ENCODE measurements around the gene GRM1.

The GRM1 gene

DNA sequence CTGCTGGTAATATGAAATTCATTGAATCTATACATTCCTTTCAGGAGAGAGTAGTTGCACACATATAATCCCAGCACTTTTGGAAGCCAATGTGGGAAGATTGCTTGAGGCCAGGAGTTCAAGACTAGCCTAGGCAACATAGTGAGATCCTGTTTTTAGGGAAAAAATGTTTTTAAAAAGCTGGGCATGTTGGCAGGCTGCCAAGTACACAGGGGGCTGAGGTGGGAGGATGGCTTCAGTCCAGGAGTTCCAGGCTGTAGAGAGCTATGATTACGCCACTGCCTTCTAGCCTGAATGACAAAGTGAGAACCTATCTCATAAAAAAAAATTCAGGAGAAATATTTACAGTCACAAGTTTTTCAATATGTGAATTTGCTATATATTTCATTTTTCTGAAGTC is 71.9 kb downstream of the GRM1 start:
- DNase-seq: no peak

DNA sequence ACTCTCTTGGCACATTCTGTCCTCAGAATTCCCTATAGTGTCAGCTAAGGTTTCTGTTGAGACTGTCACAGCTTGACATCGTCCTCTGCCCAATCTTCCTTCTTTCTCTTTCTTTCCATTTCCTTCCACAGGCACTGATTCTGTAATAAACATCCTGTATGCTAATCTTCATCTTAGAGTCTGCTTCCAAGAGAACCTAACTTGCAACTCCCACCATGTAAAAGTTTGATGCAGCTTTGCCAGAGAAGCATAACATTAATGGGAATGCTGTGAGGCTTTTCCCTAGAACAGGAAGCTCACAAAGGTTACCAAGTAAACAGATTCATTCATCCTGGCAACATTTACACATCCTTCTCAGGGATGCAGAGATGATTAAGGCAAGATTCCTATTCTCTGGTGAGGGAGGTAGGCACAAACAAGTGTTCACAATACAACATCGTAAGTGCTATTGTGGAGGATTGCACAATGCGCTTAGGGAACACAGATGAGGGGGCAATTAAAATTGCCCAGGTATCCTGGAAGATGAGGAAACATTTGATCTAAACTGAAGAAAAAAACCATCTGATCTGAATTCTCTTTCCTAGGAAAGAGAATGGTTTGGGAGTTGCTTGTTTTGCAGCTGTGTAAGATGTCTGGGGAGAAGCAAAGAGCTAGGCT is 74.7 kb downstream of the GRM1 start:
- DNase-seq: no peak

DNA sequence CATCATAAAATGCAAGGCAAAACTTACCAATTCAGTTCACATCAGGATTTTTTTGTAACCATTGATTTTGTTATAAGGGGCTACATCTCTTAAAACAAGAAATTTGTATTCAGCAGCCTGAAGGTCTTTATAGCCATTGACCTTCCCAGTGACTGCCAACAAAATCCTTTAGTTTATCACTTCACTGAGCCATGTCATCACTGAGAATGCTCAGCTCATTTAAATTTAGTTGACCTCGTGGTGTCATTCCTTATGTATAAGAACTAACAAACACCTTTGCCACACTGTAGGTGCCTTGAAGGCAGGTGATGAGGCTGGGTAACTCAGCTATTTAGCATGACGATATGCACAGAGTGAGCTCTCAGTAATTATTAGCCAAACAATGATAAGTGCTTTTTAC is 77.7 kb downstream of the GRM1 start:
- DNase-seq: no peak

DNA sequence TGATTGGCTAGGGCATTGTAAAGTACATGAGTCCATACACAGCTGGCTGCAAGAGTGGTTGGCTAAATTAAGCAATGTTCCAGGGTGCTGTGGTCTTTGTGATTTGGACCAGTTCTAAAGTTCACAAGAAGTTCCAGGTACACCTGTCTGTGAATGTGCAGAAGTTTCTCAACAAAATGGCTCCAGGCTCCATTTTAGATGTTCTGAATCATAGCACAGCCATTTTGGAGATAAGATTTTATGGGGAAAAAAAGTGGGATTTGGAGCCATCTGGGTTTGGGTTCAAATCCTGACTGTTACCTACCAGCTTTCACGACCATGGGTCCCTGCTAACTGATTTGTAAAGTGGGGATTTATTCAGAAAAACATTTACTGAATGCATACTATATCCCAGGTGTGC is 82.1 kb downstream of the GRM1 start:
- no peak for DNase-seq

DNA sequence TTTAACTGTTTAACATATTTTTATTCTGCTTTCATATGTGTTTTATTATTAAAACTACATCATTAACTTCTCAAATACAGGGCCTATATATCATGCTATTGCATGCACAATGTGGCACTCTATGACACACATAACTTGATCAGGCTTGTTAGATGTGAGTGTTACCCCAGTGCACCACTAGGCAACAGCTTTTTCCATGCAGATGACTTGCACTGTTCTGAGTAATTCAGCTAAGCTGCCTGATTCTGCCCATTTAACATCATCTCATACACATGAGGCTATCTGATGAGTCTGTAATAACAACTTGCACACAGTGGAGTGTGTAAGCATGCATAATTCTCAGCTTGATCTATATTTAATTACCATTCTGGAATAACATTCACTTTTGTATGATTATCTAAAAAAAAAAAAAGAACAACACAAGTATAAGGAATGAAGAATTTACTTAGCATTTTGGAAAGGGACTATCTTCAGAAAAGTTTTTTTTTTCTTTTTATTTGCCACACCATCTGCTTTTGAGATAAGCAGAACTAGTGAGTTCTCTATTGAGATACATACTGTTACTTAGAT is 83.1 kb downstream of the GRM1 start:
- no peak for DNase-seq

DNA sequence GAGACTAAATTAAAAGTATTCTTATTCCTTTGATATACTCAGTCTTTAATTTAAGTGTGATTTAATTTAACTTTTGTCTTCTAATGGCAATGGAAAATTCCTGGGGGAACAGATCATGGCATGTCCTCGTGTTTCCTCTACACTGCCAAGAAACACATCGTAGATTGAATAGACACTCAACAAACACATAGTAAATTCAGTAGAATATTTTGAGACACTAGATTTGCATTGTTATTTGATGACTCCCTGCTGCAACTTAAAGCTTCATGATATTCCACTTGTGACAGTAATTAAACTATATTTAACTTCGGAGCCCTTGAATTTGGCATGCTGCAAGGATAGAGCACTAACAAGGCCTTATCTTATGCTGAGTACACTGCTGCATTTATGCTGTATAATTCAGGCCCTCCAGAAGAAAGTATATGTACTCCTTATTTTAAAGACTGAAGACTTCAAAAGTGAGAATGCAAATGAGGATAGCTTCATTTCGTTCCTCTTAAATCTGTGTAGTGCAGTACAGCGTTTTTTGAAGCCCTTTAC is 84.3 kb downstream of the GRM1 start:
- no peak for DNase-seq

DNA sequence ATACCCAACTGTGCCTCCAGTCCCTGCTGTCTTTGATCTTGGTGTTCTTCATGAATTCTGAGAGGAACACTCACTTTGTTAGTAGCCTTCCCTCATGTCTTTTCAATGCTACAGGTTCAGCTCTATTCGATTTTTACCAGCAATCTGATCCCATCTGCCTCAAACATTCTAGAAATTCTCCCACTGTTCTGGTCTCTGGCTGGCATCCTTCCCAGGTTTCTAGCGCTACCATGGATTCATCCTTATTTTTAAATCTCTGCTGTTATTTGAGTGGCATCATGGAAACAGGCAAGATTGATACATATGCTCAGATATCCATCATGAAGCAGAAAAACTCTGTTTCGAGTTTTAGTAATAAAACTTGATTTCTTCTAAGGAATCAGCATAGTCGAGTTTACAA is 94.8 kb downstream of the GRM1 start:
- no peak for DNase-seq

DNA sequence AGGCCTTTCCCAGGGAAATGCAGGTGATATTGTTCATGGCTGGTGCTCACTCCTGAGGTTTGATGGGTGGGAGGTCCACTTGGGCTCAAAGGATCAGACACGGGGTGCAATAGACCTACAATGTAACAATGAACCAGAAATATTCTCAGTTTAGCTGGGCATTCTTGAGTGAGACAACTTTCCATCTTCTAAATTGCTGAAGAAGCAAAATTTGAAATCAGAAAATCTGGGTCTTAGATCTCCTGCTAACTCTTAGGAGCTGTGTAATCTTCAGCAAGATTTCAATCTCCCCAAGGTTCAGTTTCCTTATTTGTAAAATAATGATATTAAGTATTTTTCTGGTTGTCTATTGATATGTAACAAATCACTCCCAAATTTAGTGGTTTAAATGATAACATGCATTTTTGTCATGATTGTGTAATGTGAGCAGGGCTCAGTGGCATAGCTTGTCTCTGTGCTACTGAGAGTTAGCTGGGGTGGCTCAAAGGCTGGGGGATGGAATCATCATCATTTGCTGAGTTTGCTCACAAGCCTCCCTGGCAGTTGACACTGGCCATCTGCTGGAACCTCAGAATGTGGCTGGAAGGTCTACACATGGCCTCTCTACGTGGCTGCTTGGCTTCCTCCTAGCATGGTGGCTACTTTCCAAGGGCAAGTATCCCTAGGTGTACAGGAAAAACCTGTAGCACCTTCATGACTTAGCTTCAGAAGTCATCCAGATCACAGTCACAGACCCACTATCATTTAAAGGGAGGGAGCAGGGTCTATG is 98.8 kb downstream of the GRM1 start:
- DNase-seq: no peak

DNA sequence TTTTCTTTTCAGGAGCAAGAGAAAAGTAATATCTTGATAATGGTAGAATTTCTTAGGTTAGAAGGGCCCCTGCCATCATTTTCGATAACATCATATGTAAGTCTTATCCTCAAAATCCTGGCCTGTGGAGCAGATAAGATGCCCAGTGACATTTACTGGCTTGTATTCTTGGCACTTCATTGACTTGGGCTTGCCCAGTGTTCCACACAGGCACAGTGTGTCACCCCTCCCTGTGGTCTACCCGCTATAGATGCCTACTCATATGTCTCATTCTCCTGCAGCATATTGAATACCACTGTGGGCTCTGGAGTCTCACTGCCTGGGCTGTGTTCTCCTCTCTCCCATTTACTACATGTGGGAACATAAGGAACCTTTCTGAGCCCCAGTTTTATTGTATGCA is 105.0 kb downstream of the GRM1 start:
- no peak for DNase-seq

DNA sequence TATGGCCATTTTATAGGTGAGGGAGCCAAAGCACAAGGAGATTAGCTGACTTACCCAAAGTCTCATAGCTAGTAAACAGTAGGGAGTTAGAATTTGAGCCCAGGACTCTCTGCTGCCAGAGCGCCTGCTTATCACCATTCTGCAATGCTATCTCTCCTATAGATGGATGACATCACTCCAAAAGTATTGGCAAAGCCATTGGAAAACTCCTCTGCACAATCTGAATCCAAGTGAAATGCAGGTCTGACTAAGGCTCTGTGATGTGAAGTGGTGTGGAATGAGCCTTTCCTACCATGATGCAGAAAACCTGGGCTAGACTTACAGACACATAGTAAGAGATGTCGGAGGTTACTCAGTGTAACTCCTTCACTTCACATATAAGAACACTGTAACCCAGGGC is 106.3 kb downstream of the GRM1 start:
- no peak for DNase-seq

DNA sequence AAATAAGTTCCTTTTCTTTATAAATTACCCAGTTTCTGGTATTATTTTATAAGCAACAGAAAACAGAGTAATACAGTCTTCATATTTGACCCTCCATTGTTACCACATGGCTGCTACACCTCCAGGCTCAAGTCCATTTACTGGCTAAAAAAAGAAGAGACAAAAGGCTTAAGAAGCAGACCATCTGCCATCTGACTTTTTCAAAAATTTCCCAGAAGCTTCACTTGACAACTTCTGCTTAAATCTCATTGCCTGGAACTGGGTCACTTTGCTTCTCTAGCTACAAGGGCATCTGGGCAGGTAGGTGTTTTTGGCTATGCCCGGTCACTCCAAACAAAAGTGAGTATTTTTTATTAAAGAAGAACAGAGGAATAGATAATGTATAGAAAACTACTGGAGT is 118.0 kb downstream of the GRM1 start:
- no peak for DNase-seq

DNA sequence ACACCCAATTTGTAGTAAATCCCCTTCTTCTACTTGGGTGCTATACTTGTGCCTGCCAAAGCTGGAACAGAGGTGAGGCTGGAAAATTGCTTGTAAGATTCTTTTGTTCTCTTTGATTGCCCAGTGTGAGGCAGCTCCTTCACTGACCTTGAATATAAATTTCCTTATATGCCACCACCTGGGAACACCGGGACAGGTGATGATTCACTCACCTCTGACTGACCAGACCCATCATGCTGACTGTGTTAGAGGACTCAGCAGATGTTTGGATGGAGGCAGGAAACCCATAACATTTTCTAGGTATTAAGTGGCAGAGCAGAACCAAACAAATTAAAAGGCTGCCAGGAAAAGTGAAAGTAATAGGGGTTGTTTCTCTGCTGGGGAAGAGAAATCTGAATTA is 120.9 kb downstream of the GRM1 start:
- DNase-seq: no peak

DNA sequence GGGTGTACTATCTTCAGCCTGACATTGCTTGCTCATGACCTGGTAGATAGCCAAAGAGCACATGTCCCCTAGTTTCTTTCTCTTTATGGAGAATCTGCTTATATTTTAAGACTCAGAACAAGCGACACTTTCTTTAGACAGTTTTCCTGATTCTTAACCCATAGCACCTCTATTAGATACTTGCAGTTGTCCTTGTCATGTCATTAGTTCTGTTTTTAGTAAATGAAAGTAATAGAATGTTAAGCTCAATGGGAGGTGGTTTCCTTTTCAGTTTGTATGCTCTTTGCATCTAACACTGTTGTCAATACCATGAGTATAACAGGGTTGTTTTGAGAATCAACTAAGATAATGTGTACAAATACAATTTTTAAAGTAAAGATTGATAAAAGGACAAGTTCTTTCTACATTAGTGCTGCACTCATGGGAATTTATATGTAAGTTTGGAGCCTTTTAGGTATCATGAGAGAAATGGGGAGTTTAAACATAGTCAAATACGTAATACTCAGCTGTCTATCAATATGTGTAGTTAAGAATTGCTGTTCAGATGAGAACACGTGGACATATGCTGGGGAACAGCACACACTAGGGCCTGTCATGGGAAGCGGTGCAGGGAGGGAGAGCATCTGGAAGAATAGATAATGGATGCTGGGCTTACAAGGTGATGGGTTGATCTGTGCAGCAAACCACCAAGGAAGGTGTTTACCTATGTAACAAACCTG is 124.3 kb downstream of the GRM1 start:
- no peak for DNase-seq

DNA sequence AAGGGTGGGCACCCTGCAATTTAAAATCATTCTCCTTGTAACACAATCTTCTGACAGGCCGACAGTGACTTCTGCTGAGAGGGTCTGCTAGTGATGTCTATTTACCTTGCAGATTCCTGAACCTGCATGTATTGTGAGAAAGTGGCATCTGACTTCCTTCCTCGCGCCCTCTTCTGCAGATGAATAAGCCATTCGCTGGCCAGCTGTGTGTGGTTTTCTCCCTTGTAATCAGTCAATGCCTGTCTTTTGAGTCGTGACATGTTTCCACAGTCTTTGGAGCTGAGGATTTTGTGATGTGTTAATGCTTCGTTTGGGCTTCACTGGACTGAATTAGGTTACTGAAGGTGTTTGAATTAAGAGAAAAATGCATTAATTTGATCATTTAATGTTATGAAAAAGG is 125.3 kb downstream of the GRM1 start:
- no peak for DNase-seq

DNA sequence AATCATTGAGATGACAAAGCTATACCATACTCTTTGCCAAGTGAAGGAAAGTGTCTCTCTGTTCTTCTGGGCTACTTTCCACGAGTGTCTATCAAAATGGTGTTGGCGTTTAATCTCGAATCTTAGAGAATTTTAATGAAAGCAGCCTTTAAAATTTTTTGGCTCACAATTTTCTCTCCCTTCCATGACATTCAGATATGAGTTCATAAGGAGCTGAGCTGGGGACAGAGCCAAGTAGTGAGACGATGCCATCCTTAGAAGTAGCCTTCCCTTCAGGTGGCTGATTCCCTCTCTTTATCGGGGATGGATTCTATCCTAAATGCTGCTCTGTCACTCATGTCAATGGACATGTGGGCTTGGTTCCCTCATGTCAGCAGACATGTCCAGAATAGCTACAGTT is 132.8 kb downstream of the GRM1 start:
- DNase-seq: no peak

DNA sequence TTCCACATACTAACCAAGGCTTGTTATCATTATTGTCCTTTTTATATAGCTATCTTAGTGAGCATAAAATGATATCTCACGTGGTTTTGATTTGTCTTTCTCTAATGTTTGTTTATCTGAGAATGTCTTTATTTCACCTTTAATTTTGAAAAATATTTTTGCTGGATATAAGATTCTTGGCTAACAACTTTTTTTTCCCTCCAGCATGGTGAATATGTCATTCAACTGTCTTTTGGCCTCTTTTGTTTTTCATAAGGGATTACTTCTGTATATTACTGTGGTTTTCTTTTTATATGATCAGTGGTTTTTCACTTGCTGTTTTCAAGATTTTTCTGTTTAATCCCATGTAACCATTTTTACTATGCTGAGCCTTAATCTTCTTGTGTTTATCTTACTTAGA is 141.0 kb downstream of the GRM1 start:
- DNase-seq: no peak

DNA sequence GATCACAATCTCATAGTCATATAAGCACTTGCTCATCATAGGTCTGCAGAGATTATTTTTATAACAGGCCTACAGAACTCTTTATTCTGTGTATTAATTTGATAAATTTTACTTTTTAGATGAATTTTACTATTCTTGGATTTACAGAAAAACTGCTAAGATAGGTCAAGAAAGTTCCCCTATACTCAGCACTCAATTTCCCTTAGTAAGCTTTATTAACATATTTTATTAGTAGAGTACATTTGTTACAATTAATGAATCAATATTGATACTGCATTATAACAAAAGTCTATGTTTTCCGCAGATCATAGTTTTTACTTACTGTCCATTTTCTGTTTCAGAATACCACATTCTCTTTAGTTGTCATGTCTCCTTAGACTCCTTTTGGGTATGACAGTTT is 148.9 kb downstream of the GRM1 start:
- DNase-seq: no peak

DNA sequence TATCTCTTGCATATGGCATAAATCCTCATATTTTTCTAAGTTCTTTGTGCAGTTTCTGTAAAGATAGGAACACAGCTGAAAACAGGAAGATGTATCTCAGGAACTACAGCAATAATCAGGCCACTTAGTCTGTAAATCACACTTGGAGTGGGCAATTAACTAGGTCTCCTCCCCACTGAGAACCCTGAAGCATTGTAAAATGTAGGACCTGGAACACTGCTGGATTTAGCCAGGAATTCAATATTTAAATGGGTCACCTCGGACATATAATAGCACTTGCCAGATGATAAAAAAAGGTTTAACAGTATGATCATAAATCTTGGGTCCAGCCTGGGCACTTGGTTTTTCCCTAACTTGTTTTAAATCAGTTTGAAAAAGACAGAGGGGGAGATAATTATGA is 155.0 kb downstream of the GRM1 start:
- no peak for DNase-seq

DNA sequence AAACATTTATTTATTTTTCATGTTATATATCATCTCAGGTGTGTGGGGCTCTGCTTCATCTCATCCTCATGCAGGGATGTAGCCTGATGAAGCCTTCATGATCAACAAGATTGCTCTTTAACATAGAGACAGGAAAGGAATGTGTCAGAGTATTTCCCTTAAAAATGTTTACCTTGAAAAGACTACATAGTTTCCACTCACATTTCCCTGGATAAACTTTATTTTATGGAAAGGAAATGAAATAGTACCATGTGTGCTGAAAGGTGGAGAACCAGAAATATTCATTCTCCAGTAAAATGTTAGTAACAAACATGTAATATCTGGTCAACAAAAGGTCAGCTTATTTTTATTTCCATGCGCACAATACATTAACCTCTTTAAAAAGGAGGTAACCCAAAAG is 155.8 kb downstream of the GRM1 start:
- DNase-seq: no peak

DNA sequence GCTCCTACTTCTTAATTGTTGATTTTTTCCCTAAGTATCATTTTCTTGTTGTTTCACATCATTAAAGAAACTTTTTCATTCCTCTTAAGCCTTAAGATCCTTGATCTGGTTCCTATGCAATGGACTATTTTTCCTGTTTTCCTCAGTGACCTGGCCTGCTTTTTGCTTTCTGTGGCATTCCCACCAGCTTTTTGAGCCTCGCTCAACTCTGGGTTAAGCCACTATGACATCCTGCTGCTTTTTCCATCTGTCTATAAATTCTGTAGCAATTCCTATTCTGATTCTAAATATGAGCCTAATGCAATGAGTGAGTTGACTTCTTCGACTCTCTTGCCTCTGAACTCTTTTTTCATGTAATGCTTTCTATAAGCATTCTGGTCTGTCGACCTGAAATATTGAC is 160.3 kb downstream of the GRM1 start:
- DNase-seq: no peak

DNA sequence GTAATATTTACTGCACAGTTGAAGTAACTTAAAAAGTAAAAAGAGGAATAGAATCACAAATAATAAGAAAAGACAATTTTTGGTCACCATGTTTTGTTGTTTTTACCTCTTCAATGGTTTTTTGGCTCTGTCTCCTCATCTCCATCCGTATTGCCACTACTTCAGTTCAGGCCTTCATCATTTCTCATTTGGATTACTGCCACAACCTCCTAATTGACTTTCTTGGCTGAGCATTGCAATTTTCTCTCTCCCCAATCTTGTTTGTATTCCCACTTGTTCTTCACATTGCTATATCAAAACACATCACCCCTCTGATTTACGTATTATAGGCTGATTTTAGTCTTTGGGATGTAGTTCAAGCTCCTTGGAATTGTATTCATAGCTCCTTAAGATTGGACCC is 161.7 kb downstream of the GRM1 start:
- no peak for DNase-seq

DNA sequence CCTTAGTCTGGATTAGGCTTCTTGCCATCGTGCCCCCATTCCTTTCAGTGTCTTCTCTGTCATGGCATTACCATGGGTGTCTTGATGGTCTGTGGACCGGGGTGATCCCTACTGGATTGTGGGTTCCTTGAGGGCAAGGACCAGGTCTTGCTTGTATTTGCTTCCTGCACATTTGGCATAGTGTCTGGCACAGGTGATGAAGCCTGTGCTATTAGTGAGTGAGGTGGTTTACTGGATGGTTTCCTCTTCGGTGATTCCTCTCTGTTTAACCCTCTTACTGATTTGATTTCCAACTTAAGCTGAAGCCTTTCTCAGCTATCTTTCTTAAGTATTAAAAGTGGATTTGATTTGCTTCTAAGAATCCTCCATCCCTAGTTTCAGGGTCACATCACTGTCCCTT is 162.3 kb downstream of the GRM1 start:
- no peak for DNase-seq

DNA sequence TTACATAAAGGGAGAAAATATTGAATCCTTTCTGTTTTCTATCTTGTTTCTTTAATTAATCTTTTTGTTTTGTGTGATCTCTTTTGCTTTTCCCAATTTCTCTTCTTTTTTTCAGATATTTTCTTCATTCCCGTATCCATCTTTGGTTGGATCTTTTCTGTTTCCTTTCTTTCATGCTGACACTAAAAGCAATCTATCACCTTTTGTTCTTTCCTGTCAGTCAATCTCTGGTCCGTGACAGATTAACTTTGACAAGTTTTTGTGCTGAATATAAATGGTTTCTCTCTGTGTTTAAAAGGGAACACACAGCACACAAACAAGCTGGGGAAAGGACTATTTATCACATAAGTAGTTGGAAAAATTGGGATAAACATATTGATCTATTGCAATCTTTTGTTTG is 162.8 kb downstream of the GRM1 start:
- DNase-seq: no peak

DNA sequence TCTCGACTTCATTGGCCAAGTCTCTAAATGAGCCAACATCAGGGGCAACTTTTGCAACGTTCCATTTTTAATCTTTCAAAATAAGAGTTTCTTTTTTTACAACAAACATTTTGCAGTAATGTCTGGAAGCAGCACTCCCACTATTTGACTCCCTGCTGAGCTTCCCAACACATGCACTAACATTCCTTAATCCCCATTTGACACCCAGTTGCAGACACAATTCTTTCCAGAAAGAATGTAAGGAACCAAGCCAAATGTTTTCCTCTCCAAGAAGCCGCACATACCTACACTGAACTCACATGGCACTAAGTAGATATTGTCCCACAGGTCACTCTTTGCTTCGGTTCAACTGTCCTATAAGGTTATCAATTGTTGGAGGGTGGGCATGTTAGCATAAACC is 165.6 kb downstream of the GRM1 start:
- no peak for DNase-seq

Data from activated CD4-positive, alpha-beta T cell treated with anti-CD3 and anti-CD28 coated beads for 1 hour (primary cell).